Head of caudate nucleus (tissue), 42 donors: ENCODE results near the gene RHBG.
"Not testable (repeated sequence)": the region's sequence is repeated elsewhere in the genome, so short reads cannot be mapped to it uniquely, and the experiment has no call there.

ENCODE experiments used
- DNase-seq, 42 donors: peaks; one replicate each; pipeline versions ENCODE4 v3.0.0 to v3.0.0-alpha.2; 2020 to 2021; ENCODE audit warnings: mixed read lengths in 7 of 42
- intact Hi-C: fragments of 100-400 bp; cut with DNase I; formaldehyde crosslinking; loops from one replicate; pipeline ENCODE4 v1.15.0; 2022

Gene RHBG

GRCh38 chr1:156357977-156358376, 11.0 kb upstream of the RHBG start:
- intact Hi-C loops = no loop called here

GRCh38 chr1:156358641-156359040, 10.4 kb upstream of the RHBG start:
- DNase-seq = no peak
- intact Hi-C loops = no loop called here

More at GRCh38 chr1:156357977-156358376, 11.0 kb upstream of the RHBG start:
- no peak for DNase-seq

GRCh38 chr1:156359249-156359648, 9.8 kb upstream of the RHBG start:
- intact Hi-C loops = no loop called here
- DNase-seq = no peak

DNA sequence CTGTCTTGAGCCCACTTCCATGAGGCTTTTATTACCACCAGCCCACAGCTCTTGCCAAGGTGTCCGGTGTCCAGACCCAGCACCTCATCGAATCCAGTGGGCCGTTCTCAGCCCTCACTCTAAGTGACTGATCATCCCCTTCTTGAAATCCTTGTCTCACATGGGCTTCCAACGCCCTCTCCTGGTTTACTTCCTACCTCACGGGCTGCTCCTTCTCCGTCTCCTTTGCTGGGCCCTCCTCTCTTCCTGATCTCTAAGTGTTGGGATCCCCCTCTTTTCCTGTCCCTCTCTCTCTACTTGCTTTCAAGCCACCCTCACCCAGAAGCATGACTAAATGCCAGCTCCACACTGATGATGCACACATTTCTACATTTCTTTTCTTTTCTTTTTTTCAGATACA, 9.0 kb upstream of the RHBG start:
- DNase-seq = no peak
- intact Hi-C loops = no loop called here

GRCh38 chr1:156360534-156360933, 8.5 kb upstream of the RHBG start:
- no peak for DNase-seq
- intact Hi-C loops = no loop called here

DNA sequence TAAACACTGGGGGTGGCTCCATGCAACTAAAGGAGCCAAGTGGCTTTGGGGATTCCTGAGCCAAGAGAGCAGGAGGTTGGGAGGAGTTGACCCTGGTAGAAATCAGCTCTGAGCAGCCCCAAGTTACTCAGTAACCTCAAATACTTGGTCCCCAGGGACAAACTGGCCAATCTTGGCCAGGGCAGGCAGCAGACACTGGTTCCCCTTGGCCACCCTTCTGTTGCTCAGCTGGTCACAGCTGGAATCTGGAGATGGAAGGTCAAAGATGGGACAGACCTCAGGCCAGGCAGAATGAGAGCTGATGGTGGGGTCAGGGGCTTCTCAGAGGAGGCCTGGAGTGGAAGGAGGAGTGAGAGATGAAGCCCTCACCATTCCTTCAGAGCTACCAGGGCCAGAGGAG, 3.3 kb upstream of the RHBG start:
- intact Hi-C loops = no loop called here
- DNase-seq = no peak

GRCh38 chr1:156366378-156367166, 2.4 kb upstream of the RHBG start:
- intact Hi-C loops = no loop called here
- no peak for DNase-seq

DNA sequence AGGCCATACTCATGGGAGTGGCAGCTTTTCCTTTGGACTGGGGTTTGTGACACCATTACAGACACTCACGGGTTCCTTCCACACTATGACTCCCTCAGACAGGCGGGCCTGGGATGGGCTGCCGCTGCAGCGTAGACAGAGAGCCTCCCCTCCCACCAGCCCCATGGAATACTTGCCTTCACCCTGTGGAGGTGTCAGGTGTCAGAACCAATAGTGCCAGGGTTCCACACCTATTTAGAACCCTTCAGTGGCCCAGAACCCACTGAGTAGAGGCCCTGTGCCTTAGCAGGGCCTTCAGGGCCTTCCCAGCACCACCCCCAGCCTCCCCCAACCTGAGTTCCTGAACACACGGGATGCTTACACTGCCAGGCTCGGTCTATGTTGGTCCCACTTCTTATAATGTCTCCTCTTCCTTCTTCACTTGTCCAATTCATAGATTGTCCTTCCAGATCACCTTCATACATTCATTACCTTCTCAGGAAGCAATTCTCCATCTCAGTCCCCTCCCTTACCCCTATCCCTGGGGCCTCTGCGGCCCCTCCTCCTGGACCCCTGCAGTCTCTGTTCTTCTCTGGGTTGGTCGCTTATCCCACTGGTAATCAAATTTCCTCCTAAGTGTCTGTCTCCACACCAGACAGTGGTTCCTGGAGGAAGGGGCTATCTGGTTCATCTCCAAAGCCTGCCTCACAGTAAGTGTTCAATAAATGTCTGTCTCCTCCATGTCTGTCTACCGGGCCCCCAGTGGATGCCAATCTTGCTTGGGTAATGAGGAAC, 1.4 kb upstream of the RHBG start:
- DNase-seq = no peak
- intact Hi-C loops = no loop called here

GRCh38 chr1:156368157-156368658, 803 bp upstream of the RHBG start:
- DNase-seq = no peak
- intact Hi-C loops = no loop called here

- intact Hi-C loops, DNase-seq: not testable (repeated sequence)
Observed at GRCh38 chr1:156369685-156370286, 775 bp downstream of the RHBG start.

DNA sequence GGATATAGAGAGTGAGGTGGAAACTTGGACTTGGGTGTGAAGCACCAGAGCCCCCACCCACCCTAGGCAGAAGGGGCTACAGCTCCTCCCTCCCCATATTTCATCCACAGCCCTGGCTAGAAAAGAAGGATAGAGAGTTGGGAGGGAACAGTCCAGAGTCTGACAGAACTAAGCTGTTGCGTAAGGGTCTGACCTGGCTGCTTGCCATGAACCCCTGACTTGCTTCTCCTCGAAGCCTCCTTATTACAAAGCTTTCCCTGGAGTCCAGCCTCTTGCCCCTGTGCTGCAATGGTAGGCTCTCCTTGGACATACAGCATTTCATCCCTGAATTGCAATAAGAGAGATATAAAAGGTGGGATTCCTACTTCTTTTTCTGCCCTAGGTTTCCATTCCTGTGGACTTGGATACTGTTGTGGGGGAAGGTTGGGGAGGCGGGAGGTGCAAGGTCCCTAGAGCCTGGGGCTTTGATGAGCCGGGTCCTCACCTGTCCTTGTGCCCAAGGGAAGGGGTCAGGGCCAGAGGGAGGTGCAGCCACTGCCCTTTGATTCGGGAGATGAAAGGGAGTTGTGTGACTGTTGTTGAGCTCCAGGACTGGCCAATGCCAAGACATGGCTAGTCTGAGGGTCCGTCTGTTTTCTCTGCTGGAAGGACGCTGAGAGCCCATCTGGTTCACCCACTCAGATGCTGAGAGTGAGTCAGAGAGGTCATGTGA, 2.7 kb downstream of the RHBG start:
- peak in 10 of 42 donors; percentile 31 to 71 (median 56) for DNase-seq
- intact Hi-C loops = no loop called here

GRCh38 chr1:156372265-156372586, 3.2 kb downstream of the RHBG start:
- intact Hi-C loops = no loop called here
- DNase-seq = no peak

DNA sequence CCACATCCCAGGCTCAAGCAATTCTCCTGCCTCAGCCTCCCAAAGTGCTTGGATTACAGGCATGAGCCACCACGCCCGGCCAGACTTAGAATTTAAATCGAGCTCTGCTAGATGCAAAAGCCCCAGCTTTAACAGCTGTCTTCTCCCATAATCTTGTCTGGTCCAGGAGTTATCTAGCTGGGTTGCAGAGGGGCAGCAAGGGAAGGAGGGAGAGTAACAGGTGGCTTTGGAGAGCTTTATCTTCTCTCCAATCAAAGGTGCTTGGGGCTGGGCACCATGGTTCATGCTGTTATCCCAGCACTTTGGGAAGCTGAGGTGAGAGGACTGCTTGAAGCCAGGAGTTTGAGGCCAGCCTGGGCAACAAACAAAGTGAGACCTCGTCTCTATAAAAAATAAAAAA, 3.9 kb downstream of the RHBG start:
- DNase-seq = peak in 1 of 42 donors; percentile 2
- intact Hi-C loops = no loop called here

GRCh38 chr1:156373546-156373945, 4.5 kb downstream of the RHBG start:
- no peak for DNase-seq
- intact Hi-C loops = no loop called here

GRCh38 chr1:156376146-156376545, 7.1 kb downstream of the RHBG start:
- intact Hi-C loops = no loop called here

DNA sequence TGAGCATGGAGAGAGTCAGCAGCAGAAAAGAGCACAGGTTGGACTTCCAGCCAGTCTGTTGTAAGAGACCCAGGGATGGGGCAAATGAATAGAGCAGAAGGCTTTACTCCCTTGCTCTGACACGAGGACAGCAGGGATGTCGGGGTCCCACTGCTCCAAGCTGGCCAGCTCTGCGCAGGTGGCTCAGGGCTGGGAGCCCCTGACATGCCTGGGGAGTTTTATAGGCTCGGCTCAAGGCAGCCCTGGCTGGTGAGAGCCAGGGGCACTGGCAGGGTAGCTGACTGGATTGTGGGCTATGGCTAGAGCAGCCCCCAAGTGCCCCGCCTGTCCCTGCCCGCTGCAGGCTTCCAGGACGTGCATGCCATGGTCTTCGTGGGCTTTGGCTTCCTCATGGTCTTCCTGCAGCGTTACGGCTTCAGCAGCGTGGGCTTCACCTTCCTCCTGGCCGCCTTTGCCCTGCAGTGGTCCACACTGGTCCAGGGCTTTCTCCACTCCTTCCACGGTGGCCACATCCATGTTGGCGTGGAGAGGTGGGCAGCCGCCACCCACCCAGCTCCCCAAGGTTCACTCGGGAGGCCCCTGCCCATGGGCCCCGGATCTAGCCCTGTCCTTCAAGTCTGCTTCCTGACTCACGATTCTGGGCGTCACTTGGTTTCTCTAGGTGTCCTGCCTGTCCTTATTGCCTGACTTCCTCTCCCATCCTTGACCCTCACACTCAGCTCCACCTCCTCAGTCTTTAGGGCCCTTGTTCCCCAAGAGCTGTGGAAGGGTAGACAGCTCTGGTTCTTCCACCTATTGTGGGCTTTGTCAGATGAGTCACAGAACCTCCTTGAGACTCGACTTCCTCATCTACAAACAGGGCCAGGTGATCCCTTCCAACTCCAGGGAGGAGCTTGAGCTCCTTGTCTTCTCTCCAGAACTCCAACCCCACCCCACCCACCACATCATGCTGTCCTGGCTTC, 8.2 kb downstream of the RHBG start:
- no peak for DNase-seq
- intact Hi-C loops = no loop called here

More at GRCh38 chr1:156376146-156376545, 7.1 kb downstream of the RHBG start:
- DNase-seq = no peak

- DNase-seq = no peak
- intact Hi-C loops = no loop called here
Observed at GRCh38 chr1:156378557-156378956, 9.5 kb downstream of the RHBG start.
